ENCODE measurements around the gene CHMP6.

GRCh38 chr17:80971704-80972304 lies 19.8 kb upstream of the CHMP6 start:
- TF ChIP-seq CTCF (IDR thresholded peaks at IDR 0.05; ENCODE audit: poor library complexity, severe bottlenecking) (no peak), EP300 (conservative IDR thresholded peaks at IDR 0.05; ENCODE audit: poor library complexity, severe bottlenecking) (no peak), TAF1 (IDR thresholded peaks at IDR 0.05; ENCODE audit: low read depth) (no peak), REST (IDR thresholded peaks at IDR 0.05; ENCODE audit: borderline replicate concordance) (no peak), MXI1 (conservative IDR thresholded peaks at IDR 0.05; ENCODE audit: poor library complexity, severe bottlenecking) (no peak)

Data from neural cell (in vitro differentiated cells).